IPS DF 4.7 (cell line): ENCODE data around the gene COL8A2.

Experiments
- DNase-seq: peaks from one replicate; pipeline ENCODE4 v3.0.0-alpha.2; 2013; ENCODE audit warnings: low spot score; ENCODE audit errors: extremely low read depth

The COL8A2 gene

GRCh38 chr1:36157973-36158826 is 33.2 kb upstream of the COL8A2 start:
- no peak for DNase-seq

DNA sequence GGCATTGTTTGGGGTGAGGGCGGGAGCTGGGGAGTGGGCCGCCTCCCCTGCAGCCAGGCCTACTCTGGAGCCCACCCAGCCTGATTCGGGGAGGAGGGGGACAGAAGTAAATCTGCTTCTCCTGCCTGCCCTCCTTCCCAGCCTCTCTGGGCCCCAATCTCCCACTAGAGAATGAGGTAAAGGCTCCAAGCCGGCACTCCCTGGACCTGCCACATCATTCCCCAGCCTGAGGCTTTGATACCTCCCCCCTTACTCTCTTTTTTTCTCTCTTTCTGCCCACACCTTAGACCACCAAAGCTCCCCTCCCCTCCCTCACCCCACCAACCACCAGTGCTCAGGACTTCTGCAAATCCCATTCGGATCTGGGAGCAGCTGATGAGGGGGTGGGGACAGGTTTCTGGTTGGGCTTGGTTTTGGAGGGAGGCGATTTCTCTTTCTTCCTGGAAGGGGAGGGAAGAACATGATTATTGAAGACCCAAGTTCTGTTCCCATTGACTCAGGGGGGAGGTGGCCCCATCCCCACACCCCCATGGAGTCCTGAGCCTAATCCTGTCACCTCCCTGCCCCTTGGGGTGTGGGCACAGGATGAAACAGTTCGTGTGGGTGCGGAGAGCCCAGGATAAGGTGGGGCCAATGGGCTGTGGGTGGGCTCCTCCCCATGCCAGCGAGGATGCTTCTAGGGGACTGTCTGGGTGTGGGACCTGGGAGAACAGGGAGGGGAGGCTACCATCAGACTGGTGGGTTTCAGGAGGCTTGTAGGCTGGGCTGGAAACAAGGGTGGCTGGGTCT is 32.3 kb upstream of the COL8A2 start:
- no peak for DNase-seq

DNA sequence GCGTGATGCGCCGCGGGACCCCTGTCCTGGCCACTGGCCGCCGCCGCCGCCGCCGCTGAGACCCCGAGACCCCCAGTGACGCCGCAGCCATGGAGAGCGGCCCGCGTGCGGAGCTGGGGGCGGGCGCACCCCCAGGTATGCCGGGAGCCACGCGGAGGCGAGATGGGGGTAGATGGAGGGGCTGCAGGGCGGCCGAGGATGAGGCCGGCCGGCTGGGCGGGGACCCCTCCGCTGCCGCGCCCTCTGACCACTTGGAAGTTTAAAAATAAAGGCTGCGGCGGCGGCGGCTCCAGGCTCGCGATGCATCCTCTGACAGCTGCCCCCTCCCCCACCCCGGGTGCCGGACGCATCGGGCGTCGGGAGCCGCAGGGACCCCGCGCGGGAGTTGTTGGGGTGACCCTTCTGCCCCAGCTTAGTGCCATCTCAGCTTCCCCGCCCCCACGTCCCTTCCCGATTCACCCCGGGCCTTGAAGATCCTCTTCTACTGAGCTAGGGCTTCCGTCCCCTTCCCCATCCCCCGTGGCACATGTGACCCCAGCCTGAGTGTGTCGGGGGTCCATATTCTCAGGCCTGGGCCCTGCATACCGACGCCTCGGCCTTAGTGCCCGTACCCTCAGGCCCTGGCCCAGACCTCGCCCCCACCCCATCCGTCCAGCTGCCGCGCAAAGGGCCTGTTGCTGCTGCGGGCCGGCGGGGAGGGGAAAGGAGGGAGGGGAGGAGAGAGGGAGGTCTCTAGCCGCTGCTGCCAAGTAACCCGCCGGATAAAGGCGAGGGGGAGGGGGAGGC is 31.5 kb upstream of the COL8A2 start:
- DNase-seq: no peak

DNA sequence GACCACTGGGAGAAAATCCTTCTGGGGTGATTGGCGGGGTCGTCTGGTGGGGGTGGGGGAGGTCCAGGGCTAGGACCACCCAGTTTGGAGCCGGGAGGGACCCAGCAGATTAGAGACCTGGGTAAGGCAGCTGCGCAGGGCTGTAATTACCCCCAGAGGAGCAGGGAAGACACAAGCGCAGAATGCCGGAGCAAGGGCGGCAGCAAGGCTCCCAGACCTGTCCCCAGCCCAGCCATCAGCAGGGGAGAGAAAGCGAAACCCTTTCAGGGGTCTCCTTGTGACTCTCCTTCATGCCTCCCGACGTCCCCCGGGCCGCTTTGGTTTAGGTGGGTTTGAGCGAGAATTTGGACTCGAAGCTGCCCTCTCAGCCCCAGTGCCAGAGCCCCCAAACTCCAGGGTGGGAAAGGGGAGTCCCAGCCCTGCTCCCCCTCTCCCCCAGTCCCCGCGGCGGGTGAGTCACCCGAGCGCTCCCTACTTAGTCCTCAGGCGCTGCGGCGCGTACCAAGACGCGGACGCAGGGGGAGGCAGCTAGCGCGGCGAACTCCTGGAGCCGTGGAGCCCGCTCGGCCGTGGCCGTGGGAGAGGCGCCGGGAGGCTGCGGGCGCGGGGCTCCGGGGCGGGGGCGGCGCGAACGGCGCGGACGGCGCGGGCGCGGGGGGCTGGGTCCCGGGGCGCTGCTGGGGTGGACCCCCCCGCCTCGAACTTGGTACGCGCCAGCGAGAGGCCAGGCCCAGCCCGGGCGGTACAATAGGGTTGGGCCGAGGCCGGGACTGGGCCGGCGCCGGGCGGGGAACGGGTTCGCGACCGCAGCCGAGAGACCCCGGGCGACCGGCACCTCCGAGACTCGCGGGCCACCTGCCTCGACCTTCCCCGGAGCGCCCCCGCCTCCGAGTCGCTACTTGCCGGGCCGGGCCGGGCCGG is 30.6 kb upstream of the COL8A2 start, which contains the start of gene MAP7D1:
TSS of gene MAP7D1 (plus strand) at position 753 of the 921 bp plus-strand sequence. CDS start 258 bp downstream, outside the sequence.
- DNase-seq: no peak

DNA sequence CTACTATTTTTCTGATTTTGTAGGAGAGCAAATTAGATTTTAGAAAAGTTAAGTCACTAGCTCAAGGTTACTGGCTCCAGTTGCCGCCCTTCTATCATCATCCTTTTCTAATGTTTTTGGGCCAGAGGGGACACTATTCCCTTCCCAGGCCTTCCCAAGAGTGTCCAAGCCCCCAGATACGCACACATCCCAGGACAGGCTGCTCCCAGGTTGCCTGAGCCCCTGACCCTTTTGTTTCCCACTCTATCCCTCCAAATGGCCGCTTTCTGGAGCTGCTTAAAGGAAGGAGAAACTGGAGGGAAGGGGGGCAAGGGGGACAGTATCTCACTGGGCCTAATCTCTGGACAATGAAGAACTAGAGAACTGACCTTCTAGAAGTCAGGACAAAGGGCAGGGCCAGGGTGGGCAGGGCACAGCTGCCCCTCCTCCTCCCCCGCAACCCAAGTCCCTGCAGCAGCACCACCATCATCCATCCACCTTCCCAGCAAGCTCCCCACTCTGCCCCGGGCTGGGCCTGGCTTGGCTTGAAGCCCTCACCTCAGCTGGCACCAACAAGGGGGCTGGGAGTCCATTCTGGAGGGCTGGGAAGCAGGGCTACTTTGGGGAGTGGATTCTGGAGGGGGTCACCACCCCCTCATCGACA is 29.9 kb upstream of the COL8A2 start:
- DNase-seq: no peak

DNA sequence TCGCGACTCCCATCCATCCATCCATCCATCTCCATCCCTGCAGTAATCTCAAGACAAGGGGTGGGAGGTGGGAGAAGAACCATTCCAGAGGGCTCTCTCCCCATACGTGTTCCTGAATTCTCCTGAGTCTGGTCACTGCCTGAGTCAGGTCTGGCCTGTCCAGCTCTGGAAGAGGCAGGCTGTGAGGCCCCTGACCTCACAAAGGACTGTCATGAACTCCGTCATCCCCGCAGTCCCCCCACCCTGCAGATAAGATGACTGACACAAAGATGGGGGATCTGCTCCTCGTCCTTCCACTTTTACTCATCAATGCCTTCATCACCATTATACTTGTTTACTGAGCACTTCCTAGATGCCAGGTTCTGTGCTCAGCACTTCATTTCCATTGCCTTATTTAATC is 29.3 kb upstream of the COL8A2 start:
- DNase-seq: no peak

- DNase-seq: no peak
Measured at GRCh38 chr1:36153476-36153875, 28.5 kb upstream of the COL8A2 start.

DNA sequence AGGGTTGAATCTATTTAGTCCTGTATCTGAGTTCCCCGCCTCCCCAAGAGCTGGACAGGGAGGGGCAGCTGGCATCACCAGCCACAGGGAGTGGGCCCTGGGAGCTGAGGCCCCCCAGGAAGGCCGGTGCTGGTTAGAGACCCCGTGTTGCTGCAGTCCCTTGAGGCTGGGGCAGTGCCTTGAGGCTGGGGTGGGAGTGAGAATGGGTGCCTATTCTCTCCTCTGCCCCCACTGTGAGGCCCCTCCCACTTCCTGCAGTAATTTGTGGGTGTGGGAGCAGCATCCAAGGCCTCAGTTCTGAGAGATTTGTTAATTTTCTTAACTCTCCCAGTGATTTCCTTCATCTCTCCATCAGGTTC is 26.8 kb upstream of the COL8A2 start:
- DNase-seq: no peak

GRCh38 chr1:36151134-36151844 is 26.3 kb upstream of the COL8A2 start:
- DNase-seq: no peak

- DNase-seq: peak; percentile 44
Measured at GRCh38 chr1:36150296-36151133, 25.5 kb upstream of the COL8A2 start.

GRCh38 chr1:36149973-36150295 is 24.9 kb upstream of the COL8A2 start:
- DNase-seq: no peak

DNA sequence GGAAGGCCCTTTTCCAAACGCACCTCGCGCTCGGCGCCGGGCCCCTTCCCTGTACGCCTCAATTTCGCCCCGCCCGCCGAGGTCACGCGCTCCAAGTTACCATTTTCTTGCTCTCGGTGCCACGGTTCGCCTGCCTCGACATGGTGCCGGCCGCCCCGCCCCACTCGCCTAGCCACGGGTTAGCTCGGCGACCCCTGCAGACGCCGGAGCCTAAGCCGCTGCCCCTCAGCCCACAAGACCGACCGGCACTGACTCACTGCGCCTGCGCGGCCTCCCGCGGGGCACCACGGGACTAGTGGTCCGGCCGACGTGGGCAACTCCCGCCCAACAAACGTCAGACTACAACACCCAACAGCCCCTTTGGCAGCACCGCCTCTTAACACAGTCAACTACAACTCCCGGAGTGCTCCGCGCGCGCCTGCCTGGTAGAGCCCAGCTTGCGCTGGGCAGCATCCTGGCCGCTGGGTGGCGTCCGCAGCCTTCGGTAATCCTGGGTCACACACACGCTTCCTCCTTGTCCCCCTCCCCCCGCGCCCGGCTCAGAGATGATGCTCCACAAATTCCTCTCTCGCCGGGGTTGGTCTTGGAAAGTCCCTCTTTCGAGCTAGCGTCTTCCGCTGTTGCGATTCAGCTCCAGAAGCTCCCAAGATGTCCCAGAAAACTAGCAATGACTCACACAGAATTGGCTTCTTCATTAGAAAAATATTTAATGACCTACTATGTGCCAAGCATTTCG is 24.4 kb upstream of the COL8A2 start, which contains the start of gene TRAPPC3:
TSS of gene TRAPPC3 (minus strand) at position 250 of the 736 bp plus-strand sequence. CDS start at position 142, 108 bp downstream.
- peak; percentile 99 for DNase-seq

DNA sequence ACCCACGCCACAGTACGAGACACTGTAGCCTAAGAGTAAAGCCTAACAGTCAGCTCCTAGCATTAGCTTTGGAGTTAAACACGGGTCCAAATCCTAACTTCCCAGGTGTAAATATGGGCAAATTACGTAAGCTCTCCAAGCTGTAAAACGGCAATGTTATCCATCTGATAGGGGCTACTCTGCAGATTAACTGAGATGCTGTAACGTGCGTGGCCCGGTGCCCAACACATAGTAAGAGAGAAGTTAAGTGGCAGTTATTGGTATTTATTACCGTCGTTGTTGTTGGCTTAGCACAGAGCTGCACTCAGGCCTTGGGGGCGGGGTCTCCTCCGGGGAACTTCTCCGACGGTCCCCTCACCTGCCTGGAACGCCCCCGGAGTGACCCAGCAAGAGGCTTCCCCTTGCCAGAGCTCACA is 23.8 kb upstream of the COL8A2 start:
- DNase-seq: no peak

DNA sequence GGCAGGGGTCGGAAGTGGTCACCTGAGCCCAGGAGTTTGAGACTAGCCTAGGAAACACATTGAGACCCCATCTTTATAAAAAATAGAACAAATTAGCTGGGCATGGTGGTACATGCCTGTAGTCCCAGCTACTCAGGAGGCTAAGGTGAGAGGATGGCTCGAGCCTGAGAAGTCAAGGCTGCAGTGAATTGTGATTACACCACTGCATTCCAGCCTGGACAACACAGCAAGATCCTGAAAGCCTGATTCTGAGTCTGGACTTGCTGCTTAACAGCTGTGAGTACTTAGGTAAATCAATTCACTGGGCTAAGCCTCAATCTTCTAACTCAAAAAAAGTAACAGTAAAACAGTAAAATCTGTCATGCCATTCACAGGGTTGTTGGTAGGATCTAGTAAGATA is 19.4 kb upstream of the COL8A2 start:
- no peak for DNase-seq

DNA sequence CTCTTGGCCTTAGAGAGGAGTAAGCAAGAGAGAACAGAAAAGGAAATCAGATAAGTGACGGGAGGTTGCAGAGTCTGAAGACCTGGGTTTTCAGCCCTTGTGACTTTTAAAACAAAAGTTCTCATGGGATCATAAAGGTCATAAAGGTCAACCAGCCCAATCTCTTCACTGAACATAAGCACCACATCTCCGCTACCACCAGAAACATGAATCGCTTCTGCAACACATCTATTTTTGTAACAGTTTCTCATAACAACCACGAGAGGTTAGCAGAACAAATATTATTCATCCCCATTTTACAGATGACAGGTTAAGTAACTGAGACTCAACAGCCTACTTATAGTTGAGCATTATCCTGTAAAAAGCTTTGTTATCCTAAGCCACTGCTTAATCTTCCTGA is 18.4 kb upstream of the COL8A2 start:
- no peak for DNase-seq

GRCh38 chr1:36142121-36142520 is 17.1 kb upstream of the COL8A2 start:
- DNase-seq: no peak

GRCh38 chr1:36139521-36139920 is 14.5 kb upstream of the COL8A2 start:
- no peak for DNase-seq

DNA sequence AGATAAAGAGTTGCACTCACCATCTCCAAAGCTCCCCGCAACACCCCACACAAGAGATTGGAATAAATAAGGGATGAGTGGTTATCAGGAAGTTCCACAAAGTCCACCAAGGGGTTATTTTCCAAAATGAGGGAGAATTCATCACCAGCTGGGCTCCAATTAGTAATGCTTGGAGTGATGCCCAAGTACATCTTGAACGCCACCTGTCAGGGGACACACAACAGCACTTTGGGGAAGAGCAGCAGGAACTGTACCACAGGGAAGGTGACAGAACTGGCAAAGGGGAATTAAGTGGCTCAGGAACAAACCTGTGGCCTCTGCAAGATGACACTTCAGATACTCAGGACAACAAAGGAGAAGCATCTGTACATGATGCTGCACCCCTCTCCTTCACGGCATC is 12.8 kb upstream of the COL8A2 start:
- DNase-seq: no peak
